GM23338 (cell line): ENCODE measurements around the gene UHMK1.
"Not testable (repeated sequence)": the region's sequence is repeated elsewhere in the genome, so short reads cannot be mapped to it uniquely, and the experiment has no call there.

Source experiments
- EZH2 ChIP-seq: fragments of 200-600 bp; sonication (generic); IDR thresholded peaks from one replicate; pipeline ENCODE4 v1.8.0; 2017; ENCODE audit warnings: antibody characterized with exemption, mild to moderate bottlenecking, low read depth; ENCODE audit not compliant: unreplicated experiment
- REST ChIP-seq: IDR thresholded peaks from one replicate; pipeline ENCODE4 v1.6.1; 2018; ENCODE audit warnings: antibody characterized with exemption; ENCODE audit not compliant: unreplicated experiment
- TF ChIP-seq, protein P1 (sequence below), 2 experiments: fragments of 200-600 bp in 1 of 2; sonication (generic) in 1 of 2; conservative IDR thresholded peaks; 2 replicates each; pipeline versions ENCODE4 v1.5.1 to v1.6.1; 2016 to 2017; ENCODE audit warnings: antibody characterized with exemption in 2 of 2, low read depth in 2 of 2, mild to moderate bottlenecking in 2 of 2, moderate library complexity in 1 of 2

GRCh38 chr1:162462425-162462824, 35.2 kb upstream of the UHMK1 start:
- not testable (repeated sequence) for TF ChIP-seq EZH2, REST
- TF ChIP-seq, protein P1, sequence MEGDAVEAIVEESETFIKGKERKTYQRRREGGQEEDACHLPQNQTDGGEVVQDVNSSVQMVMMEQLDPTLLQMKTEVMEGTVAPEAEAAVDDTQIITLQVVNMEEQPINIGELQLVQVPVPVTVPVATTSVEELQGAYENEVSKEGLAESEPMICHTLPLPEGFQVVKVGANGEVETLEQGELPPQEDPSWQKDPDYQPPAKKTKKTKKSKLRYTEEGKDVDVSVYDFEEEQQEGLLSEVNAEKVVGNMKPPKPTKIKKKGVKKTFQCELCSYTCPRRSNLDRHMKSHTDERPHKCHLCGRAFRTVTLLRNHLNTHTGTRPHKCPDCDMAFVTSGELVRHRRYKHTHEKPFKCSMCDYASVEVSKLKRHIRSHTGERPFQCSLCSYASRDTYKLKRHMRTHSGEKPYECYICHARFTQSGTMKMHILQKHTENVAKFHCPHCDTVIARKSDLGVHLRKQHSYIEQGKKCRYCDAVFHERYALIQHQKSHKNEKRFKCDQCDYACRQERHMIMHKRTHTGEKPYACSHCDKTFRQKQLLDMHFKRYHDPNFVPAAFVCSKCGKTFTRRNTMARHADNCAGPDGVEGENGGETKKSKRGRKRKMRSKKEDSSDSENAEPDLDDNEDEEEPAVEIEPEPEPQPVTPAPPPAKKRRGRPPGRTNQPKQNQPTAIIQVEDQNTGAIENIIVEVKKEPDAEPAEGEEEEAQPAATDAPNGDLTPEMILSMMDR (conservative IDR thresholded peaks at IDR 0.05; ENCODE audit: low read depth in 2 of 2): not testable (repeated sequence)
